A673 (cell line): ENCODE data around the gene UBN2. TPM values are rescaled to one million over a fixed set of nuclear protein-coding genes. Genes with fewer than 3 reads are reported as not detected.

Source experiments
- BruUV-seq: library from RNA; stranded (reverse); fragments of 400-500 nt; replicated peaks from 2 replicates; lab custom pipeline; 2021; lab: Mats Ljungman, UMichigan
- CTCF ChIA-PET: fragments of 300-600 bp; sonication (Branson Sonifier 250); formaldehyde crosslinking; loops from one replicate; lab custom pipeline; 2022; ENCODE audit warnings: antibody characterized with exemption; lab: Charles Lee
- POLR2A ChIA-PET: fragments of 300-600 bp; sonication (Branson Sonifier 250); formaldehyde crosslinking; loops from one replicate; lab custom pipeline; 2022; ENCODE audit warnings: antibody characterized with exemption; ENCODE audit not compliant: low non-redundant PET; lab: Charles Lee
- DNase-seq: peaks from one replicate; pipeline ENCODE4 v3.0.0-alpha.2; 2015; ENCODE audit warnings: low spot score
- H3K27ac ChIP-seq: fragments of 200-600 bp; sonication (generic); 2 replicates; pipeline ENCODE4 v1.5.1; 2016; ENCODE audit warnings: mixed run types, low read depth, mild to moderate bottlenecking, mixed read lengths, antibody characterized with exemption, low read length; ENCODE audit not compliant: poor library complexity, severe bottlenecking
- H3K27me3 ChIP-seq: fragments of 200-600 bp; sonication (generic); replicated peaks from 2 replicates; pipeline ENCODE4 v1.6.1; 2017; ENCODE audit warnings: mixed run types, low read depth, mild to moderate bottlenecking, mixed read lengths, antibody characterized with exemption, low read length; ENCODE audit not compliant: insufficient read depth, poor library complexity
- H3K36me3 ChIP-seq: fragments of 200-600 bp; sonication (generic); 2 replicates; pipeline ENCODE4 v1.6.1; 2016; ENCODE audit warnings: mixed run types, mild to moderate bottlenecking, mixed read lengths, antibody characterized with exemption, low read length; ENCODE audit not compliant: insufficient read depth, poor library complexity, severe bottlenecking
- H3K4me1 ChIP-seq: fragments of 200-600 bp; sonication (generic); 2 replicates; pipeline ENCODE4 v1.6.1; 2017; ENCODE audit warnings: mixed run types, mild to moderate bottlenecking, mixed read lengths, antibody characterized with exemption, low read length; ENCODE audit not compliant: insufficient read depth, poor library complexity, severe bottlenecking
- H3K4me3 ChIP-seq: fragments of 200-600 bp; sonication (generic); 2 replicates; pipeline ENCODE4 v1.5.1; 2016; ENCODE audit warnings: low read depth, mixed run types, mild to moderate bottlenecking, mixed read lengths, low read length; ENCODE audit not compliant: poor library complexity, severe bottlenecking
- H3K9me3 ChIP-seq: fragments of 200-600 bp; sonication (generic); 2 replicates; pipeline ENCODE4 v1.6.1; 2016; ENCODE audit warnings: mixed run types, low read depth, mild to moderate bottlenecking, mixed read lengths, antibody characterized with exemption, low read length; ENCODE audit not compliant: poor library complexity, severe bottlenecking
- CTCF ChIP-seq: fragments of 300-800, 200-600 bp; sonication (generic); conservative IDR thresholded peaks from 2 replicates; pipeline ENCODE4 v1.5.1; 2017; ENCODE audit warnings: low read depth, mild to moderate bottlenecking, antibody characterized with exemption, low read length, moderate library complexity, mixed read lengths
- EZH2 ChIP-seq: fragments of 200-600 bp; sonication (generic); IDR thresholded peaks from 2 replicates; pipeline ENCODE4 v1.6.1; 2017; ENCODE audit warnings: borderline replicate concordance, low read depth, mild to moderate bottlenecking, mixed read lengths, antibody characterized with exemption, low read length; ENCODE audit not compliant: poor library complexity, severe bottlenecking
- intact Hi-C: fragments of 100-400 bp; cut with micrococcal nuclease; formaldehyde crosslinking; loops from one replicate; pipeline ENCODE4 v1.10.0; 2022; ENCODE audit not compliant: unreplicated experiment
- total RNA-seq: library from RNA; stranded (reverse); gene quantifications from 2 replicates; pipeline ENCODE4 v1.2.3, GENCODE V29; 2021

The UBN2 gene
- total RNA-seq, 1 experiment from 2014 or later = 14.5 TPM

- ChIA-PET CTCF (no interaction called here), POLR2A (no interaction called here)
- no TSS peak for BruUV-seq
- no peak for TF ChIP-seq CTCF
- TF ChIP-seq EZH2 = no peak
- DNase-seq = no peak
- H3K36me3 ChIP-seq = peaks cover 2% of the 10 kb centered on the region
- intact Hi-C loops = no loop called here
- H3K9me3 ChIP-seq = no peaks in the 10 kb centered on the region
- H3K4me3 ChIP-seq = peak overlapping the region; percentile 83
- peaks cover 8% of the 10 kb centered on the region for H3K27me3 ChIP-seq
- no peak overlapping the region for H3K27ac ChIP-seq
- H3K4me1 ChIP-seq = peaks cover 8% of the 10 kb centered on the region
Measured at GRCh38 chr7:139232377-139232717, 1.3 kb downstream of the UBN2 start.

GRCh38 chr7:139232904-139233303 lies 1.9 kb downstream of the UBN2 start:
- intact Hi-C loops = no loop called here
- Histone ChIP-seq H3K27me3 (peaks cover 3% of the 10 kb centered on the region), H3K4me3 (peak overlapping the region; percentile 83), H3K36me3 (peaks cover 5% of the 10 kb centered on the region), H3K4me1 (peaks cover 8% of the 10 kb centered on the region), H3K27ac (no peak overlapping the region), H3K9me3 (no peaks in the 10 kb centered on the region)
- TSS peak; percentile 43 for BruUV-seq
- DNase-seq = no peak
- CTCF ChIA-PET = no interaction called here
- POLR2A ChIA-PET = no interaction called here
- TF ChIP-seq EZH2 = no peak
- TF ChIP-seq CTCF = no peak

GRCh38 chr7:139241258-139241657 lies 10.2 kb downstream of the UBN2 start:
- no peaks in the 10 kb centered on the region for H3K27me3 ChIP-seq
- POLR2A ChIA-PET = no interaction called here
- no TSS peak for BruUV-seq
- intact Hi-C loops = no loop called here
- DNase-seq = no peak
- no peak overlapping the region for H3K4me3 ChIP-seq
- no peak for TF ChIP-seq EZH2
- no peak for TF ChIP-seq CTCF
- no peaks in the 10 kb centered on the region for H3K9me3 ChIP-seq
- peaks cover 5% of the 10 kb centered on the region for H3K36me3 ChIP-seq
- no peak overlapping the region for H3K27ac ChIP-seq
- CTCF ChIA-PET = no interaction called here
- no peaks in the 10 kb centered on the region for H3K4me1 ChIP-seq
